ENCODE measurements around the gene ELK4.

DNA sequence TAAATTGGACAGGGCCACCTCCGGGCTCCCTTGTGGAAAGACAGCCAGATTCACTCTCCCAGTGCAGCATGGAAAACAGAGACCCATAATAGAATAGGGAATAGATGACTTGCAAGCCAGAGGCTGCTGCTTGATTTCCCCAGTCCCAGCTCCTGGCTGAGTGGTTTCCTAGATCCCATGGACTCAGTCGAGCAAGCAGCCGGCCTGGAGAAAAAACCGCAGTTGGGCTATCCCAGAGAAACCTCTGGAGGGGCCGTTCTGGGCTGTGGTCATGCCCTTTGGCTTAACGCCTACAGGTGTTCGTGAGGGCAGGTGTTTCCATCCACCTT lies 61.7 kb downstream of the ELK4 start:
- TF ChIP-seq CEBPZ (IDR thresholded peaks at IDR 0.05; ENCODE audit: low read length) (no peak), CHD4 (IDR thresholded peaks at IDR 0.05; ENCODE audit: borderline replicate concordance, low read length) (no peak), SIN3A (IDR thresholded peaks at IDR 0.05; ENCODE audit: borderline replicate concordance, low read depth, low read length) (no peak), MXI1 (IDR thresholded peaks at IDR 0.05; ENCODE audit: borderline replicate concordance, low read depth, low read length) (no peak), POLR2AphosphoS2 (IDR thresholded peaks at IDR 0.05; ENCODE audit: low read depth, low read length) (no peak), ZSCAN9 (CRISPR knock-in tag; IDR thresholded peaks at IDR 0.05; ENCODE audit: borderline replicate concordance) (no peak)
- TF ChIP-seq, protein P1, sequence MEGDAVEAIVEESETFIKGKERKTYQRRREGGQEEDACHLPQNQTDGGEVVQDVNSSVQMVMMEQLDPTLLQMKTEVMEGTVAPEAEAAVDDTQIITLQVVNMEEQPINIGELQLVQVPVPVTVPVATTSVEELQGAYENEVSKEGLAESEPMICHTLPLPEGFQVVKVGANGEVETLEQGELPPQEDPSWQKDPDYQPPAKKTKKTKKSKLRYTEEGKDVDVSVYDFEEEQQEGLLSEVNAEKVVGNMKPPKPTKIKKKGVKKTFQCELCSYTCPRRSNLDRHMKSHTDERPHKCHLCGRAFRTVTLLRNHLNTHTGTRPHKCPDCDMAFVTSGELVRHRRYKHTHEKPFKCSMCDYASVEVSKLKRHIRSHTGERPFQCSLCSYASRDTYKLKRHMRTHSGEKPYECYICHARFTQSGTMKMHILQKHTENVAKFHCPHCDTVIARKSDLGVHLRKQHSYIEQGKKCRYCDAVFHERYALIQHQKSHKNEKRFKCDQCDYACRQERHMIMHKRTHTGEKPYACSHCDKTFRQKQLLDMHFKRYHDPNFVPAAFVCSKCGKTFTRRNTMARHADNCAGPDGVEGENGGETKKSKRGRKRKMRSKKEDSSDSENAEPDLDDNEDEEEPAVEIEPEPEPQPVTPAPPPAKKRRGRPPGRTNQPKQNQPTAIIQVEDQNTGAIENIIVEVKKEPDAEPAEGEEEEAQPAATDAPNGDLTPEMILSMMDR (CRISPR knock-in tag; IDR thresholded peaks at IDR 0.05), result no peak
- TF ChIP-seq, protein P2, sequence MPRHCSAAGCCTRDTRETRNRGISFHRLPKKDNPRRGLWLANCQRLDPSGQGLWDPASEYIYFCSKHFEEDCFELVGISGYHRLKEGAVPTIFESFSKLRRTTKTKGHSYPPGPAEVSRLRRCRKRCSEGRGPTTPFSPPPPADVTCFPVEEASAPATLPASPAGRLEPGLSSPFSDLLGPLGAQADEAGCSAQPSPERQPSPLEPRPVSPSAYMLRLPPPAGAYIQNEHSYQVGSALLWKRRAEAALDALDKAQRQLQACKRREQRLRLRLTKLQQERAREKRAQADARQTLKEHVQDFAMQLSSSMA (CRISPR knock-in tag; IDR thresholded peaks at IDR 0.05), result no peak
- TF ChIP-seq, protein P3, sequence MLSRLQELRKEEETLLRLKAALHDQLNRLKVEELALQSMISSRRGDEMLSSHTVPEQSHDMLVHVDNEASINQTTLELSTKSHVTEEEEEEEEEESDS (CRISPR knock-in tag; IDR thresholded peaks at IDR 0.05; ENCODE audit: borderline replicate concordance), result no peak
